Hepatocyte (in vitro differentiated cells): ENCODE results near the gene FBXO42. TPM values are rescaled to one million over a fixed set of nuclear protein-coding genes. Genes with fewer than 3 reads are reported as not detected.

Source experiments
- DNase-seq: peaks from one replicate; pipeline ENCODE4 v3.0.0-alpha.2; 2016; ENCODE audit warnings: low spot score
- H2AFZ ChIP-seq: fragments of 200-600 bp; sonication (generic); 2 replicates; pipeline ENCODE4 v1.6.0; 2016; ENCODE audit warnings: antibody characterized with exemption, mild to moderate bottlenecking
- H3K27ac ChIP-seq: fragments of 200-600 bp; sonication (generic); 2 replicates; pipeline ENCODE4 v1.5.1; 2016; ENCODE audit warnings: mild to moderate bottlenecking
- H3K27me3 ChIP-seq: fragments of 200-600 bp; sonication (generic); 2 replicates; pipeline ENCODE4 v1.6.1; 2016
- H3K36me3 ChIP-seq: fragments of 200-600 bp; sonication (generic); replicated peaks from 2 replicates; pipeline ENCODE4 v1.5.1; 2016; ENCODE audit warnings: low read depth; ENCODE audit not compliant: insufficient read depth
- H3K4me1 ChIP-seq: fragments of 200-600 bp; sonication (generic); 2 replicates; pipeline ENCODE4 v1.5.1; 2016; ENCODE audit warnings: mild to moderate bottlenecking, moderate library complexity; ENCODE audit not compliant: insufficient read depth
- H3K4me2 ChIP-seq: fragments of 200-600 bp; sonication (generic); 2 replicates; pipeline ENCODE4 v1.6.0; 2016
- H3K4me3 ChIP-seq: fragments of 200-600 bp; sonication (generic); 2 replicates; pipeline ENCODE4 v1.5.1; 2016; ENCODE audit warnings: mild to moderate bottlenecking
- H3K79me2 ChIP-seq: fragments of 200-600 bp; sonication (generic); 2 replicates; pipeline ENCODE4 v1.6.0; 2017; ENCODE audit warnings: mild to moderate bottlenecking
- H3K9me2 ChIP-seq: fragments of 200-600 bp; sonication (generic); replicated peaks from 2 replicates; pipeline ENCODE4 v1.6.0; 2017; ENCODE audit warnings: mild to moderate bottlenecking; ENCODE audit not compliant: insufficient read depth
- H3K9me3 ChIP-seq: fragments of 200-600 bp; sonication (generic); 2 replicates; pipeline ENCODE4 v1.5.1; 2016; ENCODE audit warnings: low read depth, mild to moderate bottlenecking
- H4K20me1 ChIP-seq: fragments of 200-600 bp; sonication (generic); 2 replicates; pipeline ENCODE4 v1.6.0; 2016; ENCODE audit warnings: mild to moderate bottlenecking; ENCODE audit not compliant: insufficient read depth, poor library complexity, severe bottlenecking
- EZH2 ChIP-seq: fragments of 200-600 bp; sonication (generic); IDR thresholded peaks from 2 replicates; pipeline ENCODE4 v1.6.1; 2016; ENCODE audit warnings: antibody characterized with exemption, mild to moderate bottlenecking, borderline replicate concordance
- EZH2phosphoT487 ChIP-seq: fragments of 200-600 bp; sonication (generic); IDR thresholded peaks from one replicate; pipeline ENCODE4 v1.6.1; 2018; ENCODE audit warnings: antibody characterized with exemption, mild to moderate bottlenecking, low read depth, moderate library complexity; ENCODE audit not compliant: unreplicated experiment, severe bottlenecking
- WGBS: methylation state at CpG from one replicate; pipeline ENCODE4 v1.1.6; 2016; ENCODE audit warnings: low lambda C conversion rate; ENCODE audit errors: missing lambda C conversion rate; 5-methylcytosine and 5-hydroxymethylcytosine counted together
- polyA plus RNA-seq: library from polyadenylated mRNA; unstranded; fragments of >200 nt; fragmentation: Nextera tagmentation; extraction: Ambion mirVana; gene quantifications from 2 replicates; pipeline ENCODE4 v1.2.1, GENCODE V29; 2016
- small RNA-seq: library from RNA; depleted of rRNA; stranded (forward); fragments of <200 nt; gene quantifications from one replicate; pipeline ENCODE3, GENCODE V24; 2014
- total RNA-seq: library from RNA; depleted of rRNA; stranded (reverse); fragments of >200 nt; gene quantifications from 2 replicates; pipeline ENCODE4 v1.2.3, GENCODE V29; 2014
- TF ChIP-seq, protein P1 (sequence below): fragments of 200-600 bp; sonication (generic); IDR thresholded peaks from 2 replicates; pipeline ENCODE4 v1.5.1; 2016; ENCODE audit warnings: antibody characterized with exemption, mild to moderate bottlenecking; ENCODE audit not compliant: poor library complexity

FBXO42 gene
- total and polyA plus RNA-seq, 2 experiments from 2014 or later, result 19.5 to 21.1 TPM

DNA sequence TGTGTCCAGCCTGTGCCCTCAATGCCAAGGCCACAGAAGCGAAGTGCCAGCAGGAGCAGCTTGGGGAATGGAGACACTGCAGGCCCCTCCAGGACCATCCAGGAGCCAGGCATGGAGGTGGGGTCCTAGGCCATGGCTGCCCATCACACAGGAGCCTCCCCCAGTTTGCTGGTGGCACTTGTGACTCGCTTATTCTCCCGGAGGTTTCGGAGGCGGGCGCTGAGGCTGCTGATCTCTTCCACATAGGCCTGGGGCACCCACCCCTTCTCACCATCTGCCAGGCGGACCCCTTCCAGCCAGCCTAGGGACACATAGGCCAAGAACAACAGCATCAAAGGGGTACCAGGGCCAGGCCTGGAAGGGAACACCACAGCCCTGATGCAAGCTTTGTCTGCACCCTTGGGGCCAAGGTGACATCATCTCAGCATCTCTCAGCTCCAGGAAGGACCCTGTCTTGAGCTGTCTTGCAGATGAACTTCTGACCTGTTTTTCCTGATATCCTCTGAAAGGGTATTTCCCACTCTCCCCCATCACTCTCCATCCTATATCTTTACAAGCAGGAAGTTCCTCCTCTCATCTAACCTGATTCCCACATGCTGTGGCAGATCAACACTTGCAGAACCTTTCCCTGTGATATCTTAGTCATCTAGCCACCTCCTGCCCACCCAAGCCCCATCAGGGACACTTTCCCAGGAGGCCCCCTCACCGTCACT lies 153.7 kb downstream of the FBXO42 start:
- H4K20me1 ChIP-seq, result no peaks in the 10 kb centered on the region
- H3K27ac ChIP-seq, result no peak overlapping the region
- WGBS, result 94% methylated on average over 8 of the region's 8 CpGs
- no peaks in the 10 kb centered on the region for H3K79me2 ChIP-seq
- no peaks in the 10 kb centered on the region for H3K9me3 ChIP-seq
- no peak overlapping the region for H2AFZ ChIP-seq
- TF ChIP-seq EZH2 (no peak), EZH2phosphoT487 (no peak)
- TF ChIP-seq, protein P1, sequence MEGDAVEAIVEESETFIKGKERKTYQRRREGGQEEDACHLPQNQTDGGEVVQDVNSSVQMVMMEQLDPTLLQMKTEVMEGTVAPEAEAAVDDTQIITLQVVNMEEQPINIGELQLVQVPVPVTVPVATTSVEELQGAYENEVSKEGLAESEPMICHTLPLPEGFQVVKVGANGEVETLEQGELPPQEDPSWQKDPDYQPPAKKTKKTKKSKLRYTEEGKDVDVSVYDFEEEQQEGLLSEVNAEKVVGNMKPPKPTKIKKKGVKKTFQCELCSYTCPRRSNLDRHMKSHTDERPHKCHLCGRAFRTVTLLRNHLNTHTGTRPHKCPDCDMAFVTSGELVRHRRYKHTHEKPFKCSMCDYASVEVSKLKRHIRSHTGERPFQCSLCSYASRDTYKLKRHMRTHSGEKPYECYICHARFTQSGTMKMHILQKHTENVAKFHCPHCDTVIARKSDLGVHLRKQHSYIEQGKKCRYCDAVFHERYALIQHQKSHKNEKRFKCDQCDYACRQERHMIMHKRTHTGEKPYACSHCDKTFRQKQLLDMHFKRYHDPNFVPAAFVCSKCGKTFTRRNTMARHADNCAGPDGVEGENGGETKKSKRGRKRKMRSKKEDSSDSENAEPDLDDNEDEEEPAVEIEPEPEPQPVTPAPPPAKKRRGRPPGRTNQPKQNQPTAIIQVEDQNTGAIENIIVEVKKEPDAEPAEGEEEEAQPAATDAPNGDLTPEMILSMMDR, result no peak
- H3K4me1 ChIP-seq, result no peaks in the 10 kb centered on the region
- H3K4me2 ChIP-seq, result no peak overlapping the region
- H3K9me2 ChIP-seq, result no peaks in the 10 kb centered on the region
- no peak overlapping the region for H3K4me3 ChIP-seq
- no peaks in the 10 kb centered on the region for H3K36me3 ChIP-seq
- H3K27me3 ChIP-seq, result no peaks in the 10 kb centered on the region
- no peak for DNase-seq

- no peaks in the 10 kb centered on the region for H3K36me3 ChIP-seq
- no peaks in the 10 kb centered on the region for H3K9me2 ChIP-seq
- no peak for DNase-seq
- TF ChIP-seq, protein P1, result no peak
- TF ChIP-seq EZH2phosphoT487, result no peak
- no peak for TF ChIP-seq EZH2
- H3K9me3 ChIP-seq, result no peaks in the 10 kb centered on the region
- no peaks in the 10 kb centered on the region for H3K27me3 ChIP-seq
- H3K4me3 ChIP-seq, result no peak overlapping the region
- WGBS, result 85% methylated on average over 3 of the region's 3 CpGs
- H3K4me1 ChIP-seq, result no peaks in the 10 kb centered on the region
- no peaks in the 10 kb centered on the region for H3K79me2 ChIP-seq
- H4K20me1 ChIP-seq, result no peaks in the 10 kb centered on the region
- no peak overlapping the region for H3K27ac ChIP-seq
- H3K4me2 ChIP-seq, result no peak overlapping the region
- H2AFZ ChIP-seq, result no peak overlapping the region
Measured at GRCh38 chr1:16196874-16197273, 155.4 kb downstream of the FBXO42 start.

Small RNA genes within 50 kb of the gene (small RNA-seq; reads per million reads assigned to genes)
- gene MT1XP1, result not detected

Other genes starting within 250 kb of the FBXO42 start
- 26.7 and 27.3 TPM in 2 replicates for gene EPHA2, start 196.4 kb downstream of the FBXO42 start, total RNA-seq
- gene EPHA2, start 196.4 kb downstream of the FBXO42 start, polyA plus RNA-seq, result 20.0 and 20.4 TPM in 2 replicates
- gene ARHGEF19, start 139.8 kb downstream of the FBXO42 start, total RNA-seq, result 15.9 and 21.0 TPM in 2 replicates
- 24.7 and 24.8 TPM in 2 replicates for gene ARHGEF19, start 139.8 kb downstream of the FBXO42 start, polyA plus RNA-seq
- 5.4 and 6.6 TPM in 2 replicates for gene CPLANE2, start 115.3 kb downstream of the FBXO42 start, total RNA-seq
- gene CPLANE2, start 115.3 kb downstream of the FBXO42 start, polyA plus RNA-seq, result 2.9 and 6.6 TPM in 2 replicates
- gene SZRD1, start 14.8 kb upstream of the FBXO42 start, total RNA-seq, result 72.1 and 80.5 TPM in 2 replicates
- 46.8 and 63.0 TPM in 2 replicates for gene SZRD1, start 14.8 kb upstream of the FBXO42 start, polyA plus RNA-seq
- 0.30 TPM in 1 of 2 replicates, not detected in the other for gene SPATA21, start 84.9 kb upstream of the FBXO42 start, total RNA-seq
- 0.46 and 0.92 TPM in 2 replicates for gene SPATA21, start 84.9 kb upstream of the FBXO42 start, polyA plus RNA-seq
- 51.8 and 55.2 TPM in 2 replicates for gene NECAP2, start 88.2 kb upstream of the FBXO42 start, total RNA-seq
- 48.9 and 58.0 TPM in 2 replicates for gene NECAP2, start 88.2 kb upstream of the FBXO42 start, polyA plus RNA-seq
- gene RNU1-1, start 161.8 kb upstream of the FBXO42 start, total RNA-seq, result under 0.01 TPM in 2 replicates
- gene RNU1-1, start 161.8 kb upstream of the FBXO42 start, polyA plus RNA-seq, result not detected in 2 replicates